Measurements from ENCODE around the gene ZNF385B. TPM values are rescaled to one million over a fixed set of nuclear protein-coding genes. Genes with fewer than 3 reads are reported as not detected.
"Not testable (repeated sequence)": the region's sequence is repeated elsewhere in the genome, so short reads cannot be mapped to it uniquely, and the experiment has no call there.

ZNF385B gene
- 10 to 100 TPM; 12.7 to 14.6 (median 14.4) TPM for polyA plus RNA-seq (ENCODE audit: insufficient read length in 3 of 3)

GRCh38 chr2:179861416-179862067 is at the start of gene ZNF385B:
TSS of gene ZNF385B (minus strand) at chr2:179861612.
- no peak for DNase-seq (ENCODE audit: low read depth in 3 of 3, low spot score in 2 of 3)

GRCh38 chr2:179910735-179911113 is 49.3 kb upstream of the ZNF385B start:
- no peak for DNase-seq (ENCODE audit: low read depth in 3 of 3, low spot score in 2 of 3)

GRCh38 chr2:179909845-179910734 is 48.7 kb upstream of the ZNF385B start:
- DNase-seq (ENCODE audit: low read depth in 3 of 3, low spot score in 2 of 3), result no peak

- DNase-seq (ENCODE audit: low read depth in 3 of 3, low spot score in 2 of 3), result no peak
Observed at GRCh38 chr2:179900655-179901054, 39.2 kb upstream of the ZNF385B start.

GRCh38 chr2:179899666-179900065 is 38.3 kb upstream of the ZNF385B start:
- no peak for DNase-seq (ENCODE audit: low read depth in 3 of 3, low spot score in 2 of 3)

DNA sequence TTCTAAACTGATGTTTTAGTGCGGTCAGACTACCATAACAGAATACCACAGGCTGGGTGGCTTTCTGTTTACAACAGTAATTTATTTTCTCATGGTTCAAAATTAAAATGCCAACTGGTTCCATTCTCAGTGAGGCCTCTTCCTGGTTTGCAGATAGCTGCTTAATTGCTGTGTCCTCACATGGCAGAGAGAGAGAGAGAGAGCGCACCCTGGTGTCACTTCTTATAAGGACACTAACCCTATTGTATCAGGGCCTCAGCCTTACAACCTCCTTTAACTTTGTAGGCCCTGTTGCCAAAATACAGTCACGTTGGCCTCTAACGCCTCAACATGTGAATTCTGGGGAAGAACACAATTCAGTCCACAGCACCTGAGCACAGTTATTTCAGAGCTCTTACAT is 37.5 kb upstream of the ZNF385B start:
- DNase-seq (ENCODE audit: low read depth in 3 of 3, low spot score in 2 of 3), result no peak

- no peak for DNase-seq (ENCODE audit: low read depth in 3 of 3, low spot score in 2 of 3)
Observed at GRCh38 chr2:179893616-179894015, 32.2 kb upstream of the ZNF385B start.

GRCh38 chr2:179891237-179891636 is 29.8 kb upstream of the ZNF385B start:
- DNase-seq (ENCODE audit: low read depth in 3 of 3, low spot score in 2 of 3), result no peak

GRCh38 chr2:179890666-179891065 is 29.3 kb upstream of the ZNF385B start:
- no peak for DNase-seq (ENCODE audit: low read depth in 3 of 3, low spot score in 2 of 3)

GRCh38 chr2:179888642-179889041 is 27.2 kb upstream of the ZNF385B start:
- DNase-seq (ENCODE audit: low read depth in 3 of 3, low spot score in 2 of 3), result not testable (repeated sequence)

DNA sequence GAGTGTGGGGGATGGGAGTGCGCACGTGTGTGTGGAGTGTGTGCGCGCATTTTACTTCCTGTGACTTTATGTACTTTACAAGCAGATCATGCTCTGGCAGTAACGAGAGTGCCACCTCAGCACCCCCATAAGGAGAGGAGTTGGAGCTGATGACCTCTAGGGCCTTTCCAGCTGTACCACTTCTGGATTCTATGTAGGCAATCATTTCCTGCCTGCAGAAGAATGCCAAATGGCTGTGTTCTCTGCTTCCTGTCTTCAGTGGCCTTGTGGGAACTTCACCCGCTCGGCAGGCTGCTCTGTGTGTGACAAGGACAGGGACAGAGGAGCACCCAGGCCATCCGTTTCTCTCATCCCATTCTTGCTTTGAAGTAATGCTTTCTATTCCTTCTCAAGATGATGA is 22.8 kb upstream of the ZNF385B start:
- DNase-seq (ENCODE audit: low read depth in 3 of 3, low spot score in 2 of 3), result no peak

GRCh38 chr2:179882851-179883806 is 21.7 kb upstream of the ZNF385B start:
- DNase-seq (ENCODE audit: low read depth in 3 of 3, low spot score in 2 of 3), result no peak

- no peak for DNase-seq (ENCODE audit: low read depth in 3 of 3, low spot score in 2 of 3)
Observed at GRCh38 chr2:179877601-179878364, 16.4 kb upstream of the ZNF385B start.

GRCh38 chr2:179876266-179876665 is 14.9 kb upstream of the ZNF385B start:
- DNase-seq (ENCODE audit: low read depth in 3 of 3, low spot score in 2 of 3), result no peak

DNA sequence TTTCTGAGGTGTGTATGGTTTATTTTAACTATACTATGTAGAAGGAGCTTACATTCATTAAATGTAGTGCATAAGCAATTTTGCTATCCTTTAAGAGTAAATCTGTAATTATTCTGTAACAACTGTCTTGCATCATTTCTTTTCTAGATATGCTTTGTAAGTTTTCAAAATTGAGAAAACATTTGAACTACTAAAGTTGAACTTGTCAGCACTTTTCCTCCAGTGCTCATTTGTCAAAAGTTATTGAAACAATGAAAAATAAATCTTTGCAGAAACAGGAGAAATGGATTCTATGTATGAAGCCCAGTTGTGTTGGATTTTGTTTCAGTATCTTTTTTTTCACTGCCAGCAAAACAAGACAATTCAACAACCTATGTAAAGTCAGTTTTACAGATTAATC is 14.5 kb upstream of the ZNF385B start:
- DNase-seq (ENCODE audit: low read depth in 3 of 3, low spot score in 2 of 3), result no peak

DNA sequence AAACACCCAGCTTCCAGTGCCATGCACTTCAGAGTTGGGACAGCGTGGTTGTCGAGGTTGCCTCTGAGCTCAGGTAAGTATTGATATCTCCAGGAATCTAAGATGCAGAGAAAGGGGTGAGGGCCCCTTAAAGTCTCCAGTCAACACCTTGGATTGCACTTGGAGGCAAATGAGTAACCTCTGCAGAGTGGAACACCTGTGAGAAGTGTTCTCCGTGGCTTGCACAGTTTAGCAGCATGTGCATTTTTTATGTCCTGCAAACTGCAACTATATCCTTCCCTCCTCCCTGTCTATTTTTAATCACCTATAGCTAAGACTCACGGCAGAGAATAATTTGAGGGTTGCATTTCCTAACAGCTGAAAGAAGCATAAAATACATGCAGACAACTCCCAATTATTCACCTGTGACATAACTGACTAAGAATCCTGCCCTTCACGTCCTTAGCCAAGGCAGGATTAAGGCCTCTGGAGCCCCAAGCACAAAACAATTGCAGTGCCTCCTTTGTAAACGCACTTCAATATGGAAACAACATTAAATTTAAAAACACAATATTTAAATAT is 1.6 kb upstream of the ZNF385B start:
- no peak for DNase-seq (ENCODE audit: low read depth in 3 of 3, low spot score in 2 of 3)

GRCh38 chr2:179861027-179861415 is 391 bp downstream of the ZNF385B start:
- no peak for DNase-seq (ENCODE audit: low read depth in 3 of 3, low spot score in 2 of 3)

DNA sequence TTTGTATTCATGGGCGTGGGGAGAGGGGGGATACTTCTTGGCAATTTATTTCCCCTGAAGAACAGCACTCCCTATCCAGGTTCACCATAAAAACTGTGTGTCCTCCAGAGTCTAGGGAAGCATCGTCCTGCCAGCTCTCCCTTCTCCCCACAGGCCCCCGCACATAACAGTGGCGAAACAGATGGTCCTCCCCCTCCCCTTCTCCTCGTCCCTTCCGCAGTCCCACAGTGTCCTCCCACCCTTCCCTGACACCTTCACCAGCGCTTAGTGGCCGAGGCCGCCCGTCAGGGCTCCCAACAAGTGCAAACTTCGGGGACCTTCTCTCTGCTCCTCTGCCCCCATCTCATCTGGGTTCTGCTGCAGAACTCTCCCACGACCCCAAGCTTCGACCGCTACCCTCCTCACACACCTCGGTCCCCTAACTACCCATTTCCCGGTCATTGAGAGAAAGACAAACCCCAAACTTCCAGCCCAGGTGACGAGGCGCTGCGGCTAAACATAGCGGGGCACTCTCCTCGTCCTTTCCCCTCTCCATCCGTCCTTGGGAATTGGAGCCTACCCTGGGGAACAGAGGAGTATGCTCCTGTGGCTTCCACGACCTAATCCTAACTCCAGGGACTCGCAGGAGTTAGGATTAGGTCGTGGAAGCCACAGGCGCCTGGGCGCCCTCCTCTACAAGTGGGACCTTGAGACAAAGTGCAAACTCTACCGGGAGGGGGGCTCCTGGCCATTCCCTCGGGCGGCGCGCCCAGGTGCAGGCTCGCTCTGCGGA is 971 bp downstream of the ZNF385B start:
- DNase-seq (ENCODE audit: low read depth in 3 of 3, low spot score in 2 of 3), result no peak

GRCh38 chr2:179859523-179859922 is 1.9 kb downstream of the ZNF385B start:
- no peak for DNase-seq (ENCODE audit: low read depth in 3 of 3, low spot score in 2 of 3)
